ENCODE results near the gene SERTM2. TPM values are rescaled to one million over a fixed set of nuclear protein-coding genes. Genes with fewer than 3 reads are reported as not detected.

SERTM2 gene
- total and polyA plus RNA-seq, 8 donors: 0.03 to 2.3 (median 0.66) TPM; not detected in 2

DNA sequence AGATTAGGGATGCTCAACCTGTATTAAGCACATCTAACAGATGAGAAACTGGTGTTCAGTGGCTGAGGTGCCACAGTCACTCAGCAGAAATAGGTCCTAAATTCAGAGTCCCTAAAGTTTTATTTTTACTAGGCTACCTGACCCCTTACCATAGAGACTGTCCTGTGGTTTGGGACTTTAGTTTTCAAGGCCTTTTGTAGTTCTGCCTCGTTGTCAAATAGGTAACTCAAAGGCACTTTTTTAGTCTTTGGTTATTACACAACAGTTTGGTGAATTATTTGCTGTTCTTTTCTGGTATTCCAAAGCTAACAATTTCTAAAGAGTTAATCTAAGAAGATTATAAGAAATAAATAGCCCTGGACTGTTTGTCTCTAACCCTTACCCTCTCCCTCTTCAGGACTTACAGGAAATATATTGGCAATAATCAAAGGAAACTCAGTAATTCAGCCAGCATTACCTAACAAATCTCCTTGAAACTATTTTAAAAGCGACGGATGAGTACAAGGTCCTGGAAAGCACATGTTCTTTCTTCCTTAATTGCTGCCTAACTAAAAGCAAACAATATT is 12.8 kb upstream of the SERTM2 start:
- Histone ChIP-seq H3K4me3 (no peak overlapping the region), H3K36me3 (no peaks in the 10 kb centered on the region), H3K27me3 (no peaks in the 10 kb centered on the region), H3K27ac (no peak overlapping the region), H3K9me3 (no peaks in the 10 kb centered on the region), H3K4me1 (no peaks in the 10 kb centered on the region)
- no peak for DNase-seq
- intact Hi-C loops (cut with DNase I; ENCODE audit: low total_unique reads): no loop called here
- WGBS, 5 donors: 54 to 72% (median 63%) methylated on average over 3 of the region's 3 CpGs
- TF ChIP-seq POLR2AphosphoS5 (IDR thresholded peaks at IDR 0.05) (no peak), POLR2A (IDR thresholded peaks at IDR 0.05) (no peak), EP300 (IDR thresholded peaks at IDR 0.05) (no peak)
- TF ChIP-seq, protein P1, sequence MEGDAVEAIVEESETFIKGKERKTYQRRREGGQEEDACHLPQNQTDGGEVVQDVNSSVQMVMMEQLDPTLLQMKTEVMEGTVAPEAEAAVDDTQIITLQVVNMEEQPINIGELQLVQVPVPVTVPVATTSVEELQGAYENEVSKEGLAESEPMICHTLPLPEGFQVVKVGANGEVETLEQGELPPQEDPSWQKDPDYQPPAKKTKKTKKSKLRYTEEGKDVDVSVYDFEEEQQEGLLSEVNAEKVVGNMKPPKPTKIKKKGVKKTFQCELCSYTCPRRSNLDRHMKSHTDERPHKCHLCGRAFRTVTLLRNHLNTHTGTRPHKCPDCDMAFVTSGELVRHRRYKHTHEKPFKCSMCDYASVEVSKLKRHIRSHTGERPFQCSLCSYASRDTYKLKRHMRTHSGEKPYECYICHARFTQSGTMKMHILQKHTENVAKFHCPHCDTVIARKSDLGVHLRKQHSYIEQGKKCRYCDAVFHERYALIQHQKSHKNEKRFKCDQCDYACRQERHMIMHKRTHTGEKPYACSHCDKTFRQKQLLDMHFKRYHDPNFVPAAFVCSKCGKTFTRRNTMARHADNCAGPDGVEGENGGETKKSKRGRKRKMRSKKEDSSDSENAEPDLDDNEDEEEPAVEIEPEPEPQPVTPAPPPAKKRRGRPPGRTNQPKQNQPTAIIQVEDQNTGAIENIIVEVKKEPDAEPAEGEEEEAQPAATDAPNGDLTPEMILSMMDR (IDR thresholded peaks at IDR 0.05): no peak

DNA sequence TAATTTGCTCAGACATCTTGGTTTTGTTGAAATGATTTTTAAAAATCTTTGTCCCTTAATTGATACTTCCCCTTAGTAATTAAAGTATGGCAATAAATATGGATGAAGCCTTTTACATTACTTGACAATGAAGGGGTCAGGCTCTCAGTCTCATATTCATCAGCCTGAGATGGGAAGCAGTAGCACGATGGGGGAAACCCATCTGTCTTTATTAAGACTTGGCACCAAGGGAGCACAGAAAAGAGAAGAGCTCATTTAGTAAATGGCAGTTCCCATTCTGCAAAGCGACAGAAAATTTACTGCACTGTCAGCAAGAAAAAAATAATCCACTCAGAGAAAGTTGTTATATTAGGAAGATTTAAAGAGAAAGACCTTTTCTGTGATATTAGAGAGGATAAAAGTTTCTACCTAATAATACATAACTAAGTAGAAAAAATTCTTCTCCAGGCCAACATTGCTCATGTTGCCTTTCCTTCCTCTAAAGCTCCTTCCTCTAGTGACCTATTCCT is 7.9 kb upstream of the SERTM2 start:
- no peaks in the 10 kb centered on the region for H3K36me3 ChIP-seq
- TF ChIP-seq POLR2AphosphoS5 (IDR thresholded peaks at IDR 0.05): no peak
- no peak for TF ChIP-seq EP300 (IDR thresholded peaks at IDR 0.05)
- TF ChIP-seq, protein P1 (IDR thresholded peaks at IDR 0.05): no peak
- no peak for TF ChIP-seq POLR2A (IDR thresholded peaks at IDR 0.05)
- WGBS, 5 donors: 38 to 50% (median 44%) methylated on average over 2 of the region's 2 CpGs

DNA sequence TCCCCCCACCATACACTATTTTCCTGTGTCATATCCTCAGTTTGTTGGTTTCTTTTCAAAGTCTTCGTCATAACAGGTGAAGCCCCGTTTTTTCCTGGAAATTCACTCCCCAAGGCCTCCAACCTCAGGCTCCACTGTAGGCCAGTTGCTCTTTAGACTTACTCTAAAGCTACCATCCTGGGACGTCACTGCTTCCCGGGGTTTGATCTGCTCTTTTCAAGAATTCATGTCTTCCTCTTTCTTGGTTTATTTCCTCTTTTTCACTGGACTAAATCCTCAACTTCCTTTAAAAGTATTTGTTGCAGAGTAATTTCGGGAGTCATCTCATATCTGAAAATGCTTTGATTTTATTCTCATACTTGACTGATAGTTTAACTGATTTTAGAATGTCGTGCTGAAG is 6.5 kb upstream of the SERTM2 start:
- no peaks in the 10 kb centered on the region for H3K36me3 ChIP-seq
- H3K27ac ChIP-seq: no peak overlapping the region
- 56 to 67% (median 61%) methylated on average over 6 of the region's 6 CpGs for WGBS, 5 donors
- intact Hi-C loops (cut with DNase I; ENCODE audit: low total_unique reads): no loop called here
- no peaks in the 10 kb centered on the region for H3K4me1 ChIP-seq
- no peak for DNase-seq
- H3K9me3 ChIP-seq: no peaks in the 10 kb centered on the region
- no peak overlapping the region for H3K4me3 ChIP-seq
- peaks cover 0 to 8% (median 0%) of the 10 kb centered on the region in 3 donors for H3K27me3 ChIP-seq
- TF ChIP-seq POLR2AphosphoS5 (IDR thresholded peaks at IDR 0.05) (no peak), EP300 (IDR thresholded peaks at IDR 0.05) (no peak)
- TF ChIP-seq, protein P1 (IDR thresholded peaks at IDR 0.05): no peak

More for the DNA sequence above, 7.9 kb upstream of the SERTM2 start:
- Histone ChIP-seq H3K27me3 (peaks cover 0 to 5% (median 0%) of the 10 kb centered on the region in 3 donors), H3K27ac (no peak overlapping the region), H3K9me3 (no peaks in the 10 kb centered on the region), H3K4me3 (no peak overlapping the region), H3K4me1 (no peaks in the 10 kb centered on the region)
- intact Hi-C loops (cut with DNase I; ENCODE audit: low total_unique reads): no loop called here
- no peak for DNase-seq

DNA sequence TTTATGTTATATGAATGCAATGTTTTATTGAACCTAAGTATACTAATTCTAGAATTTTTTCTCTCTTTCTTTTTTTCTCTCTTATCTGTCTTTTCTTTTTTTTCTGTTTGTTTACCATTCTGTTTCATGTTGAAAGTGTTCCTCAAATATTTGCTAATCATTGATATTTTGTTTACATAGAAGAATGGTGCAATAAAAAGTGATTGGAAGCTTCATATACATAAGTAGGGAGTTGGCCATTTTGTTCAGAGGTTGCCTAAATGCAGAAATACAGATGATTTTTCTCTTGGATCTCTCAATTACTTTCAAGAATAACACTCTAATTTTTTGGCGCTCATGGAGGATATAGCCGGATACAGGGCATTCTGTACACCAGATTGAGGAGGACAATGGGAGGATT is 5.7 kb upstream of the SERTM2 start:
- Histone ChIP-seq H3K4me1 (no peaks in the 10 kb centered on the region), H3K9me3 (no peaks in the 10 kb centered on the region), H3K27me3 (peaks cover 0 to 8% (median 0%) of the 10 kb centered on the region in 3 donors), H3K36me3 (no peaks in the 10 kb centered on the region), H3K4me3 (no peak overlapping the region), H3K27ac (no peak overlapping the region)
- TF ChIP-seq, protein P1 (IDR thresholded peaks at IDR 0.05): no peak
- TF ChIP-seq POLR2A (IDR thresholded peaks at IDR 0.05) (no peak), POLR2AphosphoS5 (IDR thresholded peaks at IDR 0.05) (no peak), EP300 (IDR thresholded peaks at IDR 0.05) (no peak)
- no peak for DNase-seq
- intact Hi-C loops (cut with DNase I; ENCODE audit: low total_unique reads): no loop called here
- 86 to 92% (median 88%) methylated on average over 2 of the region's 2 CpGs for WGBS, 5 donors

Measured in stomach (tissue), 9 donors.